IPS-18a (cell line): ENCODE results near the gene PLD1.
"Not testable (repeated sequence)": the region's sequence is repeated elsewhere in the genome, so short reads cannot be mapped to it uniquely, and the experiment has no call there.

Source experiments
- H3K27ac ChIP-seq: one replicate; pipeline ENCODE4 v1.5.1; 2013; ENCODE audit warnings: low read length
- H3K27me3 ChIP-seq: one replicate; pipeline ENCODE4 v1.6.1; 2013; ENCODE audit warnings: mild to moderate bottlenecking, low read length; ENCODE audit not compliant: control insufficient read depth, insufficient read depth
- H3K36me3 ChIP-seq: one replicate; pipeline ENCODE4 v1.6.1; 2013; ENCODE audit warnings: low read depth, low read length; ENCODE audit not compliant: control insufficient read depth
- H3K4me1 ChIP-seq: one replicate; pipeline ENCODE4 v1.6.1; 2013; ENCODE audit warnings: low read depth, low read length; ENCODE audit not compliant: control insufficient read depth
- H3K4me3 ChIP-seq: one replicate; pipeline ENCODE4 v1.5.1; 2013; ENCODE audit warnings: low read length
- H3K9ac ChIP-seq: one replicate; pipeline ENCODE4 v1.6.1; 2013; ENCODE audit warnings: mild to moderate bottlenecking, low read length, moderate library complexity
- H3K9me3 ChIP-seq: one replicate; pipeline ENCODE4 v1.6.1; 2013; ENCODE audit warnings: low read depth, low read length; ENCODE audit not compliant: control insufficient read depth

Gene PLD1

GRCh38 chr3:171757361-171758034, 52.8 kb downstream of the PLD1 start:
- H3K27me3 ChIP-seq = no peaks in the 10 kb centered on the region

GRCh38 chr3:171755656-171756055, 54.6 kb downstream of the PLD1 start:
- H3K36me3 ChIP-seq = no peaks in the 10 kb centered on the region
- no peak overlapping the region for H3K27ac ChIP-seq
- H3K9me3 ChIP-seq = no peaks in the 10 kb centered on the region
- H3K27me3 ChIP-seq = no peaks in the 10 kb centered on the region
- H3K4me1 ChIP-seq = no peaks in the 10 kb centered on the region
- H3K4me3 ChIP-seq = no peak overlapping the region
- H3K9ac ChIP-seq = no peak overlapping the region

More at GRCh38 chr3:171757361-171758034, 52.8 kb downstream of the PLD1 start:
- Histone ChIP-seq H3K9ac (no peak overlapping the region), H3K36me3 (no peaks in the 10 kb centered on the region), H3K4me1 (no peaks in the 10 kb centered on the region), H3K4me3 (no peak overlapping the region), H3K9me3 (no peaks in the 10 kb centered on the region), H3K27ac (no peak overlapping the region)

- Histone ChIP-seq H3K27ac (no peak overlapping the region), H3K9ac (no peak overlapping the region), H3K4me1 (no peaks in the 10 kb centered on the region), H3K36me3 (no peaks in the 10 kb centered on the region), H3K4me3 (no peak overlapping the region), H3K27me3 (no peaks in the 10 kb centered on the region), H3K9me3 (no peaks in the 10 kb centered on the region)
These were observed 55.2 kb downstream of the PLD1 start for GRCh38 chr3:171755015-171755589.

- H3K27ac ChIP-seq = no peak overlapping the region
- H3K36me3 ChIP-seq = no peaks in the 10 kb centered on the region
- no peak overlapping the region for H3K9ac ChIP-seq
- no peak overlapping the region for H3K4me3 ChIP-seq
- H3K27me3 ChIP-seq = no peaks in the 10 kb centered on the region
- no peaks in the 10 kb centered on the region for H3K9me3 ChIP-seq
- no peaks in the 10 kb centered on the region for H3K4me1 ChIP-seq
These were observed 56.4 kb downstream of the PLD1 start for GRCh38 chr3:171753665-171754408.

- Histone ChIP-seq H3K9me3 (no peaks in the 10 kb centered on the region), H3K4me3 (no peak overlapping the region), H3K27me3 (no peaks in the 10 kb centered on the region), H3K4me1 (peaks cover 7% of the 10 kb centered on the region), H3K36me3 (no peaks in the 10 kb centered on the region), H3K9ac (no peak overlapping the region), H3K27ac (no peak overlapping the region)
These were observed 57.2 kb downstream of the PLD1 start for GRCh38 chr3:171753025-171753472.

- no peaks in the 10 kb centered on the region for H3K27me3 ChIP-seq
- H3K4me1 ChIP-seq = peaks cover 9% of the 10 kb centered on the region
- no peak overlapping the region for H3K9ac ChIP-seq
- H3K4me3 ChIP-seq = no peak overlapping the region
- H3K27ac ChIP-seq = no peak overlapping the region
- no peaks in the 10 kb centered on the region for H3K9me3 ChIP-seq
- no peaks in the 10 kb centered on the region for H3K36me3 ChIP-seq
These were observed 58.0 kb downstream of the PLD1 start for GRCh38 chr3:171752329-171752728.

- no peak overlapping the region for H3K4me3 ChIP-seq
- no peaks in the 10 kb centered on the region for H3K27me3 ChIP-seq
- H3K9me3 ChIP-seq = no peaks in the 10 kb centered on the region
- no peaks in the 10 kb centered on the region for H3K36me3 ChIP-seq
- H3K27ac ChIP-seq = no peak overlapping the region
- no peak overlapping the region for H3K9ac ChIP-seq
- peaks cover 9% of the 10 kb centered on the region for H3K4me1 ChIP-seq
These were observed 61.2 kb downstream of the PLD1 start for GRCh38 chr3:171749124-171749523.

GRCh38 chr3:171748064-171748924, 62.0 kb downstream of the PLD1 start:
- Histone ChIP-seq H3K4me1 (peaks cover 9% of the 10 kb centered on the region), H3K9me3 (no peaks in the 10 kb centered on the region), H3K36me3 (no peaks in the 10 kb centered on the region), H3K4me3 (no peak overlapping the region), H3K9ac (no peak overlapping the region), H3K27me3 (no peaks in the 10 kb centered on the region), H3K27ac (no peak overlapping the region)

- H3K36me3 ChIP-seq = no peaks in the 10 kb centered on the region
- H3K4me3 ChIP-seq = no peak overlapping the region
- no peak overlapping the region for H3K27ac ChIP-seq
- no peaks in the 10 kb centered on the region for H3K27me3 ChIP-seq
- peaks cover 9% of the 10 kb centered on the region for H3K4me1 ChIP-seq
- H3K9ac ChIP-seq = no peak overlapping the region
- no peaks in the 10 kb centered on the region for H3K9me3 ChIP-seq
These were observed 62.9 kb downstream of the PLD1 start for GRCh38 chr3:171747223-171747920.

- not testable (repeated sequence) for H3K4me3 ChIP-seq, H3K27me3 ChIP-seq, H3K4me1 ChIP-seq, H3K36me3 ChIP-seq, H3K27ac ChIP-seq, H3K9me3 ChIP-seq, H3K9ac ChIP-seq
These were observed 63.7 kb downstream of the PLD1 start for GRCh38 chr3:171746320-171747222.
